Measurements from ENCODE around the gene POGLUT2. TPM values are rescaled to one million over a fixed set of nuclear protein-coding genes. Genes with fewer than 3 reads are reported as not detected.

POGLUT2 gene
- total RNA-seq (2022) (8.3 and 9.0 TPM in 2 replicates), Bru-seq, nascent RNA (percentile 50 among the genes with signal in this experiment), BruChase-seq, experiment 1, labeled RNA remaining after a 6-hour chase (percentile 61 among the genes with signal in this experiment), BruChase-seq, experiment 2, labeled RNA remaining after a 2-hour chase (percentile 59 among the genes with signal in this experiment)
- long read RNA-seq, transcript KDELC1-201 (10 exons, 2,060 nt), result major isoform, 22 of 29 reads
- long read RNA-seq, partial matches to known transcripts, result 4 of 29 reads
- long read RNA-seq, other reads (novel, unspliced or antisense), result 3 of 29 reads

DNA sequence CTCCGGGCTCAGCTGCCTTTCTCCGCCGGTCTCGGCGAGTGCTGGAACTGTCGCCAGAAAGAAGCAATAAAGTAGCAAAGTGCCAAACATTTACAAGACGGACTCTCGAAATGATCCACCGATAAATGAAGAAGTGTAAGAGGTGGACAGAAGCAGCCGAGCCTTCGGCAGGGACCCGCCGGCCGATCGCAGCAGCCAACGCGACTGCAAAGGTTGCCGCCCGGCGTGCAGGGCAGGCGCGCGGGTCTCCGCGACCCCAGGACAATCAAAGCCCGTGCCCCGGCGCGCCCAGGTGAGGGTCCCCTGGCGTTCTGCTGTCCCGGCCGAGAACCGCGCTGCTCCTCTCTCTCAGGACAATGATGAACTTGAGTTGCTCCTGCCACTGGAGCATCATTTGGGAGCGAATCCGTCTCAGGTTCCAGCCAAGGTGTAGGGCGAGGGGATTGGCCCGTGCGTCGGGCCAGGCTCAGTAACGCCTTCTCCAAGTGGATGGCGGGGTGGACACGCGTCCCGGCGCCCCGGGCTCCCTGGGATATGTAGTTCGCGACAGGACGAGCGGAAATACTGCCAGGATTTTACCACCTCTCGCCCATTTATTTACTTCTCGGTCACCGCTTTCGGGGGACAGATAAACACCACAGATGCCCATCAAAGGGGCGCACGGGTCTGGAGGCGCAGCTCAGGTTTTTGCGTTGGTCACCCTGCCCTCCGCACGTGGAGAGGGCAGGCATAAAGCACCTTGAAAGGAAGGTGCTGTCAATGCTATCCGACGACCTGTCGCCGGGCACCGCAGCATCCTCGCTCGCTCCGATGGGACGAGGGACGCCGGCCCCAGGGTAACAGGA is at the start of gene POGLUT2, which contains the start of gene BIVM:
Gene POGLUT2, minus strand, starts transcription at position 396 of the 845 bp plus-strand sequence. Its CDS starts 306 bp downstream, at position 90.
Gene BIVM, plus strand, starts transcription at position 539 of the 845 bp plus-strand sequence. CDS start 8,149 bp downstream, outside the sequence.
- Mint-ChIP-seq H3K4me3 (ENCODE audit: unreplicated experiment) (peak within 1 kb of the TSS; percentile 92), H3K27ac (ENCODE audit: low read depth, unreplicated experiment) (peak within 1 kb of the TSS; percentile 73), H3K4me1 (ENCODE audit: insufficient read depth, unreplicated experiment) (peaks cover 21% of the 10 kb centered on the region), H3K36me3 (ENCODE audit: insufficient read depth, unreplicated experiment) (peaks cover 36% of the 10 kb centered on the region), H3K27me3 (ENCODE audit: insufficient read depth, unreplicated experiment) (no peaks in the 10 kb centered on the region), H3K9me3 (ENCODE audit: unreplicated experiment) (no peaks in the 10 kb centered on the region)
- CTCF ChIA-PET, result interaction anchor here (0.6 to 2.4 kb wide), 12 partner anchors 9 to 227 kb away, joined by 3 to 10 read pairs (median 4); partner anchors contain the start of gene TPP2
- BruUV-seq (replicated peaks), result TSS peak; percentile 54
- intact Hi-C loops (cut with micrococcal nuclease), result loop anchor here (1.0 kb wide), 3 partner anchors 26 to 207 kb away; partner anchors contain the start of gene TEX30
- POLR2A ChIA-PET, result interaction anchor here (0.6 to 6.0 kb wide), 16 partner anchors 8 to 556 kb away, joined by 3 to 79 read pairs (median 3); partner anchors contain the start of genes ERCC5, TEX30 and TPP2
- TF ChIP-seq, protein P1, sequence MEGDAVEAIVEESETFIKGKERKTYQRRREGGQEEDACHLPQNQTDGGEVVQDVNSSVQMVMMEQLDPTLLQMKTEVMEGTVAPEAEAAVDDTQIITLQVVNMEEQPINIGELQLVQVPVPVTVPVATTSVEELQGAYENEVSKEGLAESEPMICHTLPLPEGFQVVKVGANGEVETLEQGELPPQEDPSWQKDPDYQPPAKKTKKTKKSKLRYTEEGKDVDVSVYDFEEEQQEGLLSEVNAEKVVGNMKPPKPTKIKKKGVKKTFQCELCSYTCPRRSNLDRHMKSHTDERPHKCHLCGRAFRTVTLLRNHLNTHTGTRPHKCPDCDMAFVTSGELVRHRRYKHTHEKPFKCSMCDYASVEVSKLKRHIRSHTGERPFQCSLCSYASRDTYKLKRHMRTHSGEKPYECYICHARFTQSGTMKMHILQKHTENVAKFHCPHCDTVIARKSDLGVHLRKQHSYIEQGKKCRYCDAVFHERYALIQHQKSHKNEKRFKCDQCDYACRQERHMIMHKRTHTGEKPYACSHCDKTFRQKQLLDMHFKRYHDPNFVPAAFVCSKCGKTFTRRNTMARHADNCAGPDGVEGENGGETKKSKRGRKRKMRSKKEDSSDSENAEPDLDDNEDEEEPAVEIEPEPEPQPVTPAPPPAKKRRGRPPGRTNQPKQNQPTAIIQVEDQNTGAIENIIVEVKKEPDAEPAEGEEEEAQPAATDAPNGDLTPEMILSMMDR (IDR thresholded peaks at IDR 0.05; ENCODE audit: unreplicated experiment), result no peak
- peak; percentile 97 for DNase-seq (ENCODE audit: unreplicated experiment)

DNA sequence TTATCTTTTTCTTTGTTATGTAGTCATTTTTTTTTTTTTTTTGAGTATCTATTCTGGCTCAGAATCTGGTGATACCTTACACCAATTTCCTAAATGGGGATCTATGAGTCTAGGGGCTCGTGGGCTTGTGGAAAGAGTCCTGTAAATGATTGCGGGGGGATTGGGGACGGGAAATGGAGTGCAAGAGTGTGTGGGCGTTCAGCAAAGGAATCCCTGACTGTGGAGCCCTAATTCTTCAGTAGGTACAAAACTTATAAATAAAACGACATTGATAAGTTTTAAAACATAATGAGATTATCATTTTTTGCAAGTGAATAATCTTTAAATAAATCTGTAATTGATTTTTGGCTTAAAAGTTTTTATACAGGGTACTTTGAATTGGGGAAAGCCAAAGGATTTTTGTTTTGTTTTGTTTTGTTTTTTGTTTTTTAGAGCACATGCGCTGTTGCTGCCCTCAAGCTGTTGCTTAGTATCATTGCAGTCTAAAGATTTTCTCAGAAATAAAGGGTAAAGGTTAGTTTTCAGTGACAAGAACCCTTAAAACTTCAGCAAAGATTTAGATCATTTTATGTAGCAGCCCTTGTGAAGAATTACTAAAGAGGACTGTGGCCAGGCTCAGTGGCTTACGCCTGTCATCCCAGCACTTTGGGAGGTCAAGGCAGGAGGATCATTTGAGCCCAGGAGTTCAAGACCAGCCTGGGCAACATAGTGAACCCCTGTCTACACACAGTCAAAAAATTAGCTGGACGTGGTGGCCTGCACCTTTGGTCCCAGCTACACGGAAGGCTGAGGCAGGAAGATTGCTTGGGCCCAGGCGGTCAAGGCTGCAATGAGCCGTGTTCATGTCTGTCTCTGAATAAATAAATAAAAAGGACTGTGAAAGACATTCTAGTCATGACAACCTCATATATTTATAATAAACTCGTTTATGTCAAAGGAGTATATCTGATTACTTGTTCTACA is 48.8 kb upstream of the POGLUT2 start:
- TF ChIP-seq, protein P1 (IDR thresholded peaks at IDR 0.05; ENCODE audit: unreplicated experiment), result peak; percentile 61
- ChIA-PET POLR2A (interaction anchor here (0.7 to 6.9 kb wide), 12 partner anchors 9 to 650 kb away, joined by 3 to 156 read pairs (median 13); partner anchors contain the start of genes BIVM, POGLUT2, TEX30 and TPP2), CTCF (interaction anchor here (0.5 to 3.9 kb wide), 18 partner anchors 9 to 1221 kb away, joined by 3 to 25 read pairs (median 4); partner anchors contain the start of gene TPP2)
- no TSS peak for BruUV-seq (replicated peaks)
- intact Hi-C loops (cut with micrococcal nuclease), result loop anchor here (1.0 to 2.0 kb wide), 5 partner anchors 47 to 267 kb away; partner anchors contain the start of gene TEX30
- H3K4me3 Mint-ChIP-seq (ENCODE audit: unreplicated experiment), result peak overlapping the region; percentile 83
- H3K27ac Mint-ChIP-seq (ENCODE audit: low read depth, unreplicated experiment), result peak overlapping the region; percentile 90
- no peaks in the 10 kb centered on the region for H3K27me3 Mint-ChIP-seq (ENCODE audit: insufficient read depth, unreplicated experiment)
- DNase-seq (ENCODE audit: unreplicated experiment), result peak; percentile 51
- H3K9me3 Mint-ChIP-seq (ENCODE audit: unreplicated experiment), result no peaks in the 10 kb centered on the region
- peaks cover 26% of the 10 kb centered on the region for H3K36me3 Mint-ChIP-seq (ENCODE audit: insufficient read depth, unreplicated experiment)
- peaks cover 22% of the 10 kb centered on the region for H3K4me1 Mint-ChIP-seq (ENCODE audit: insufficient read depth, unreplicated experiment)

DNA sequence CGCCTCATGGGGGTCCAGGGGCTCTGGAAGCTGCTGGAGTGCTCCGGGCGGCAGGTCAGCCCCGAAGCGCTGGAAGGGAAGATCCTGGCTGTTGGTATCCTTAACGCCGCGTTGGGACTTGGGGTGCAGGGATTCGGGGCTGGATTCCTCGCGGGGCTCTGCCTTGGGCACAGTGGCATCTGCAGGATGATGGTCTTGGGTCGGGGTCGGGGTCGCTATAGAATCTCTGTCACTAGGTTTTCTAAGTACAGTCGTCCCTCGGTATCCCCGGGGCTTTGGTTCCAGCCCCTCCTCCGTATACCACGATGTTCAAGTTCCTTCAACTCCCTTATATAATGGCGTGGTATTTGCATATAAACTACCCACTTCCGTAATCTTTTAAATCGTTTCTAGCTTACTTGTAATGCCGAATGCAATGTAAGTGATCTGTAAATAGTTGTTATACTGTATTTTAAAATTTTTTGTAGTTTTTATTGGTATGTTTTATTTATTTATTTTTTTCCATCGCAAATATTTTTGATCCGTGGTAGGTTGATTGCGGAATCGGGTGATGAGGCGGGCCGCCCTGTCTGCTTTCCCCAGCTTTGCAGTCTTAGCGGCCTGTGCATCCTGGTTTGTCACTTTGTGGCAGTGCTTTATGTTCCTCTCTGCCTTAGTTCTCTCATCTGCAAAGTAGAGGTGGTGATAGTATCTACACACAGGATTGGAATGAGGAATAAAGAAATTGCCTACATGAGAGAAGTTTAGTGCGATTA is 47.7 kb upstream of the POGLUT2 start:
- H3K4me1 Mint-ChIP-seq (ENCODE audit: insufficient read depth, unreplicated experiment), result peaks cover 22% of the 10 kb centered on the region
- POLR2A ChIA-PET, result interaction anchor here (0.5 to 6.9 kb wide), 27 partner anchors 10 to 1625 kb away, joined by 3 to 156 read pairs (median 6); partner anchors contain the start of genes BIVM, POGLUT2, TEX30 and TPP2
- peaks cover 16% of the 10 kb centered on the region for H3K36me3 Mint-ChIP-seq (ENCODE audit: insufficient read depth, unreplicated experiment)
- TF ChIP-seq, protein P1 (IDR thresholded peaks at IDR 0.05; ENCODE audit: unreplicated experiment), result no peak
- peak; percentile 52 for DNase-seq (ENCODE audit: unreplicated experiment)
- TSS peak; percentile 33 for BruUV-seq (replicated peaks)
- peak overlapping the region; percentile 83 for H3K4me3 Mint-ChIP-seq (ENCODE audit: unreplicated experiment)
- H3K27me3 Mint-ChIP-seq (ENCODE audit: insufficient read depth, unreplicated experiment), result no peaks in the 10 kb centered on the region
- H3K9me3 Mint-ChIP-seq (ENCODE audit: unreplicated experiment), result no peaks in the 10 kb centered on the region
- peak overlapping the region; percentile 90 for H3K27ac Mint-ChIP-seq (ENCODE audit: low read depth, unreplicated experiment)
- CTCF ChIA-PET, result interaction anchor here (0.6 to 3.9 kb wide), 10 partner anchors 13 to 1220 kb away, joined by 3 to 25 read pairs (median 3); no protein-coding TSS in a partner anchor
- intact Hi-C loops (cut with micrococcal nuclease), result loop anchor here (1.0 to 2.0 kb wide), 5 partner anchors 46 to 266 kb away; partner anchors contain the start of gene TEX30

All from MCF 10A (cell line).